Measurements from ENCODE around the gene ATOH8. TPM values are rescaled to one million over a fixed set of nuclear protein-coding genes. Genes with fewer than 3 reads are reported as not detected.

Gene ATOH8
- total and polyA plus RNA-seq, 9 donors, result 9.4 to 37.7 (median 29.6) TPM

GRCh38 chr2:85723707-85724360, 30.0 kb upstream of the ATOH8 start:
- Histone ChIP-seq H3K27ac (no peak overlapping the region), H3K27me3 (no peaks in the 10 kb centered on the region), H3K4me1 (ENCODE audit: insufficient read depth) (peaks cover 9% of the 10 kb centered on the region), H3K4me3 (no peak overlapping the region), H3K9me3 (no peaks in the 10 kb centered on the region), H3K36me3 (no peaks in the 10 kb centered on the region)
- 91 to 98% (median 97%) methylated on average over 2 of the region's 2 CpGs for WGBS, 3 donors
- DNase-seq, result no peak
- TF ChIP-seq EP300 (IDR thresholded peaks at IDR 0.05) (no peak), POLR2A (IDR thresholded peaks at IDR 0.05) (no peak), CTCF (IDR thresholded peaks at IDR 0.05) (no peak)
- intact Hi-C loops (cut with DNase I), result loop anchor here in 1 of 4 donors (10.0 kb wide), 1 partner anchor 351 kb away; no protein-coding TSS in a partner anchor

- Histone ChIP-seq H3K27ac (no peak overlapping the region), H3K4me1 (ENCODE audit: insufficient read depth) (peaks cover under 1% of the 10 kb centered on the region), H3K36me3 (no peaks in the 10 kb centered on the region), H3K9me3 (no peaks in the 10 kb centered on the region), H3K27me3 (no peaks in the 10 kb centered on the region), H3K4me3 (no peak overlapping the region)
- TF ChIP-seq CTCF (IDR thresholded peaks at IDR 0.05), result no peak
- TF ChIP-seq EP300 (IDR thresholded peaks at IDR 0.05), result no peak
- TF ChIP-seq POLR2A (IDR thresholded peaks at IDR 0.05), result no peak
- 53 to 67% (median 63%) methylated on average over 5 of the region's 5 CpGs for whole genome bisulfite sequencing, 3 donors
- no peak for DNase-seq
- intact Hi-C loops (cut with DNase I), result loop anchor here (5.0 to 10.0 kb wide), 4 partner anchors 48 to 350 kb away; no protein-coding TSS in a partner anchor
Observed at GRCh38 chr2:85724731-85725181, 29.0 kb upstream of the ATOH8 start.

GRCh38 chr2:85725451-85725850, 28.3 kb upstream of the ATOH8 start:
- intact Hi-C loops (cut with DNase I), result loop anchor here (5.0 to 10.0 kb wide), 4 partner anchors 47 to 349 kb away; no protein-coding TSS in a partner anchor
- no peak for DNase-seq
- no peak for TF ChIP-seq POLR2A (IDR thresholded peaks at IDR 0.05)
- no peak for TF ChIP-seq EP300 (IDR thresholded peaks at IDR 0.05)
- TF ChIP-seq CTCF (IDR thresholded peaks at IDR 0.05), result no peak
- no peaks in the 10 kb centered on the region for H3K27me3 ChIP-seq
- whole genome bisulfite sequencing, 3 donors, result 40 to 60% (median 45%) methylated on average over 2 of the region's 2 CpGs
- no peaks in the 10 kb centered on the region for H3K9me3 ChIP-seq
- no peak overlapping the region for H3K4me3 ChIP-seq
- H3K36me3 ChIP-seq, result no peaks in the 10 kb centered on the region
- no peak overlapping the region for H3K27ac ChIP-seq
- H3K4me1 ChIP-seq (ENCODE audit: insufficient read depth), result no peaks in the 10 kb centered on the region

GRCh38 chr2:85727798-85728197, 26.0 kb upstream of the ATOH8 start:
- Histone ChIP-seq H3K4me3 (no peak overlapping the region), H3K27me3 (no peaks in the 10 kb centered on the region), H3K9me3 (no peaks in the 10 kb centered on the region), H3K27ac (no peak overlapping the region), H3K36me3 (no peaks in the 10 kb centered on the region), H3K4me1 (ENCODE audit: insufficient read depth) (no peaks in the 10 kb centered on the region)
- TF ChIP-seq POLR2A (IDR thresholded peaks at IDR 0.05) (no peak), CTCF (IDR thresholded peaks at IDR 0.05) (no peak), EP300 (IDR thresholded peaks at IDR 0.05) (no peak)
- WGBS, 3 donors, result 85 to 91% (median 87%) methylated on average over 10 of the region's 10 CpGs
- intact Hi-C loops (cut with DNase I), result loop anchor here (2.0 to 10.0 kb wide), 6 partner anchors 45 to 347 kb away; no protein-coding TSS in a partner anchor
- no peak for DNase-seq
